ENCODE data around the gene DUSP9. TPM values are rescaled to one million over a fixed set of nuclear protein-coding genes. Genes with fewer than 3 reads are reported as not detected.

The DUSP9 gene
- total RNA-seq, 1 experiment from 2014 or later = 10.7 TPM

- intact Hi-C loops (cut with micrococcal nuclease) = no loop called here
- Histone ChIP-seq H3F3A (ENCODE audit: low read length, unreplicated experiment) (no peaks in the 10 kb centered on the region), H2AFZ (ENCODE audit: low read length) (no peak overlapping the region), H3K9me3 (ENCODE audit: low read length) (no peaks in the 10 kb centered on the region), H3K27ac (ENCODE audit: low read length) (no peak overlapping the region), H3K36me3 (ENCODE audit: low read depth, low read length) (no peaks in the 10 kb centered on the region), H4K20me1 (ENCODE audit: low read length) (no peaks in the 10 kb centered on the region), H3K79me2 (ENCODE audit: low read length) (no peaks in the 10 kb centered on the region), H3K9ac (ENCODE audit: low read length) (no peak overlapping the region), H3K27me3 (ENCODE audit: low read length) (no peaks in the 10 kb centered on the region), H3K4me3 (ENCODE audit: low read length) (no peak overlapping the region), H3K9me2 (replicated peaks; ENCODE audit: low read length) (no peaks in the 10 kb centered on the region), H3K4me2 (ENCODE audit: low read length) (no peak overlapping the region), H3K4me1 (ENCODE audit: insufficient read depth, low read length) (no peaks in the 10 kb centered on the region)
- CTCF ChIA-PET = no interaction called here
- TF ChIP-seq EZH2 (IDR thresholded peaks at IDR 0.05; ENCODE audit: low read length, unreplicated experiment) (no peak), EZH2phosphoT487 (IDR thresholded peaks at IDR 0.05; ENCODE audit: borderline replicate concordance, low read length) (no peak)
- TF ChIP-seq, protein P1, sequence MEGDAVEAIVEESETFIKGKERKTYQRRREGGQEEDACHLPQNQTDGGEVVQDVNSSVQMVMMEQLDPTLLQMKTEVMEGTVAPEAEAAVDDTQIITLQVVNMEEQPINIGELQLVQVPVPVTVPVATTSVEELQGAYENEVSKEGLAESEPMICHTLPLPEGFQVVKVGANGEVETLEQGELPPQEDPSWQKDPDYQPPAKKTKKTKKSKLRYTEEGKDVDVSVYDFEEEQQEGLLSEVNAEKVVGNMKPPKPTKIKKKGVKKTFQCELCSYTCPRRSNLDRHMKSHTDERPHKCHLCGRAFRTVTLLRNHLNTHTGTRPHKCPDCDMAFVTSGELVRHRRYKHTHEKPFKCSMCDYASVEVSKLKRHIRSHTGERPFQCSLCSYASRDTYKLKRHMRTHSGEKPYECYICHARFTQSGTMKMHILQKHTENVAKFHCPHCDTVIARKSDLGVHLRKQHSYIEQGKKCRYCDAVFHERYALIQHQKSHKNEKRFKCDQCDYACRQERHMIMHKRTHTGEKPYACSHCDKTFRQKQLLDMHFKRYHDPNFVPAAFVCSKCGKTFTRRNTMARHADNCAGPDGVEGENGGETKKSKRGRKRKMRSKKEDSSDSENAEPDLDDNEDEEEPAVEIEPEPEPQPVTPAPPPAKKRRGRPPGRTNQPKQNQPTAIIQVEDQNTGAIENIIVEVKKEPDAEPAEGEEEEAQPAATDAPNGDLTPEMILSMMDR (conservative IDR thresholded peaks at IDR 0.05; ENCODE audit: low read depth, low read length) = no peak
- POLR2A ChIA-PET (ENCODE audit: unreplicated experiment) = no interaction called here
- no peak for ATAC-seq
- no peak for DNase-seq
- no TSS peak for BruUV-seq (replicated peaks)
Observed at GRCh38 chrX:153606503-153606902, 40.5 kb upstream of the DUSP9 start.

GRCh38 chrX:153608376-153608775, 38.6 kb upstream of the DUSP9 start:
- no peak for ATAC-seq
- no TSS peak for BruUV-seq (replicated peaks)

DNA sequence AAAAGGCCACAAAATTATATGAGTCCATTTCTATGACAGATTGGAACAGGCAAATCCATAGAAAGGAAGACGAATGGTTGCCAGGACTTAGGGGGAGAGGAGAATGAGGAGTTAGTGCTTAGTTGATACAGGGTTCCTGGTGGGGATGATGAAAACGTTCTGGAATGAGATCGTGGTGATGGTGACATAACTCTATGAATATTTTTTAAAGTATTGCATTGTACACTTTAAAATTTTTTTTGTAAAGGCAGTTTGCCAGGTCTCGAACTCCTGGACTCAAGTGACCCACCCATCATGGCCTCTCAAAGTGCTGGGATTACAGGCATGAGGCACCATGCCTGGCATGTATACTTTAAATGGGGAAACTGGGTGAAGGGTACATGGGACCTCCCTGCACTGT, 38.2 kb upstream of the DUSP9 start:
- intact Hi-C loops (cut with micrococcal nuclease) = loop anchor here (2.0 kb wide), 1 partner anchor 60 kb away; no protein-coding TSS in a partner anchor

More at GRCh38 chrX:153608376-153608775, 38.6 kb upstream of the DUSP9 start:
- peaks cover 11% of the 10 kb centered on the region for H3K27me3 ChIP-seq (ENCODE audit: low read length)
- H3K36me3 ChIP-seq (ENCODE audit: low read depth, low read length) = no peaks in the 10 kb centered on the region
- no peaks in the 10 kb centered on the region for H4K20me1 ChIP-seq (ENCODE audit: low read length)
- no peak overlapping the region for H3K4me3 ChIP-seq (ENCODE audit: low read length)
- no peak overlapping the region for H3K9ac ChIP-seq (ENCODE audit: low read length)
- no peaks in the 10 kb centered on the region for H3K79me2 ChIP-seq (ENCODE audit: low read length)
- POLR2A ChIA-PET (ENCODE audit: unreplicated experiment) = no interaction called here
- no peak overlapping the region for H3K27ac ChIP-seq (ENCODE audit: low read length)
- no peaks in the 10 kb centered on the region for H3K9me3 ChIP-seq (ENCODE audit: low read length)
- H3K4me1 ChIP-seq (ENCODE audit: insufficient read depth, low read length) = no peaks in the 10 kb centered on the region
- no peaks in the 10 kb centered on the region for H3K9me2 ChIP-seq (replicated peaks; ENCODE audit: low read length)
- no peaks in the 10 kb centered on the region for H3F3A ChIP-seq (ENCODE audit: low read length, unreplicated experiment)
- DNase-seq = no peak
- no peak overlapping the region for H2AFZ ChIP-seq (ENCODE audit: low read length)
- CTCF ChIA-PET = no interaction called here
- H3K4me2 ChIP-seq (ENCODE audit: low read length) = no peak overlapping the region
- intact Hi-C loops (cut with micrococcal nuclease) = loop anchor here (2.0 kb wide), 1 partner anchor 60 kb away; no protein-coding TSS in a partner anchor
- TF ChIP-seq, protein P1 (conservative IDR thresholded peaks at IDR 0.05; ENCODE audit: low read depth, low read length) = no peak

More for the DNA sequence above, 38.2 kb upstream of the DUSP9 start:
- ChIA-PET CTCF (interaction anchor here (1.5 kb wide), 1 partner anchor 59 kb away, joined by 6 read pairs; no protein-coding TSS in a partner anchor), POLR2A (ENCODE audit: unreplicated experiment) (no interaction called here)
- Histone ChIP-seq H3K4me1 (ENCODE audit: insufficient read depth, low read length) (no peaks in the 10 kb centered on the region), H2AFZ (ENCODE audit: low read length) (no peak overlapping the region), H3K9ac (ENCODE audit: low read length) (no peak overlapping the region), H3K79me2 (ENCODE audit: low read length) (no peaks in the 10 kb centered on the region), H3K27ac (ENCODE audit: low read length) (no peak overlapping the region), H3F3A (ENCODE audit: low read length, unreplicated experiment) (no peaks in the 10 kb centered on the region), H3K9me2 (replicated peaks; ENCODE audit: low read length) (no peaks in the 10 kb centered on the region), H4K20me1 (ENCODE audit: low read length) (no peaks in the 10 kb centered on the region), H3K9me3 (ENCODE audit: low read length) (no peaks in the 10 kb centered on the region), H3K36me3 (ENCODE audit: low read depth, low read length) (no peaks in the 10 kb centered on the region), H3K4me2 (ENCODE audit: low read length) (no peak overlapping the region), H3K27me3 (ENCODE audit: low read length) (peaks cover 15% of the 10 kb centered on the region), H3K4me3 (ENCODE audit: low read length) (no peak overlapping the region)
- no TSS peak for BruUV-seq (replicated peaks)
- ATAC-seq (no peak), DNase-seq (no peak)
- no peak for TF ChIP-seq EZH2 (IDR thresholded peaks at IDR 0.05; ENCODE audit: low read length, unreplicated experiment)
- TF ChIP-seq, protein P1 (conservative IDR thresholded peaks at IDR 0.05; ENCODE audit: low read depth, low read length) = no peak
- no peak for TF ChIP-seq EZH2phosphoT487 (IDR thresholded peaks at IDR 0.05; ENCODE audit: borderline replicate concordance, low read length)
